ENCODE measurements around the gene SPATA46.

DNA sequence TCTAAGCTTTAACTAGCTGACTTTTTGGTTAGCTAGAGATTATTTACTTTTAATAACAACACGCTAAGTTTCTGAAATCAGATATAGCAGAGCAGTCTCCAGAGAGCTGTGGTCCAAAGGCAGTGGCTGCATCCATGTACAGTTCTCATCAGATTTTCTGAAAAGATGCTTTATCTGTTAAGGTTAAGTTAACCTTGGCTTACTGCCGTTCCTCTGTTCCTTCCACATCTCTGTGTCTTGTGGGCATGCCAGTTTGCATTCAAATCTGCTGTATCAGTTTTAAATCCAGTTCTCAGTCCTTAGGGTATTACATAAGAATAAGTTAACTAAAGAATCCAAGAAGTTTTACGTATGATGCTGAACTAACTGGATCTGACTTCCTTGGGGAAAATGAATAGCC, 46.8 kb downstream of the SPATA46 start:
- TF ChIP-seq PHF8 (IDR thresholded peaks at IDR 0.05; ENCODE audit: borderline replicate concordance, low read length), result no peak
- TF ChIP-seq ZNF140 (CRISPR knock-in tag; IDR thresholded peaks at IDR 0.05), result no peak
- no peak for TF ChIP-seq TBP (optimal IDR thresholded peaks at IDR 0.05; ENCODE audit: low read depth, low read length)
- TF ChIP-seq CREB1 (IDR thresholded peaks at IDR 0.05), result no peak
- TF ChIP-seq CREB1 (CRISPR knock-in tag; IDR thresholded peaks at IDR 0.05), result no peak
- no peak for TF ChIP-seq SRSF3 (IDR thresholded peaks at IDR 0.05; ENCODE audit: insufficient read depth, low read length)
- TF ChIP-seq BRD4 (IDR thresholded peaks at IDR 0.05), result no peak
- no peak for TF ChIP-seq POLR2AphosphoS5 (IDR thresholded peaks at IDR 0.05; ENCODE audit: control insufficient read depth, insufficient read depth, low read depth, low read length)
- TF ChIP-seq NR2C2 (CRISPR knock-in tag; IDR thresholded peaks at IDR 0.05), result no peak
- no peak for TF ChIP-seq NR2C2 (tag; IDR thresholded peaks at IDR 0.05)
